Measurements from ENCODE around the gene KIF23. TPM values are rescaled to one million over a fixed set of nuclear protein-coding genes. Genes with fewer than 3 reads are reported as not detected.
A peak's percentile ranks its signal among the peaks of the same experiment; 100 is the strongest.

Gene KIF23
- total RNA-seq, 1 donor from 2014 or later = 37.8 TPM

- TF ChIP-seq CTCF (IDR thresholded peaks at IDR 0.05; ENCODE audit: unreplicated experiment) = no peak
- Mint-ChIP-seq H3K9me3 (no peaks in the 10 kb centered on the region), H3K4me3 (no peak overlapping the region), H3K27ac (peak overlapping the region; percentile 83), H3K4me1 (peaks cover 42% of the 10 kb centered on the region), H3K27me3 (ENCODE audit: low read depth) (no peaks in the 10 kb centered on the region), H3K36me3 (no peaks in the 10 kb centered on the region)
- DNase-seq (ENCODE audit: low spot score in 2 of 2, unreplicated experiment in 2 of 2) = no peak
These were observed 22.9 kb upstream of the KIF23 start for GRCh38 chr15:69391046-69391757.

GRCh38 chr15:69392352-69392751 lies 21.8 kb upstream of the KIF23 start:
- no peak for DNase-seq (ENCODE audit: low spot score in 2 of 2, unreplicated experiment in 2 of 2)
- Mint-ChIP-seq H3K27ac (no peak overlapping the region), H3K9me3 (no peaks in the 10 kb centered on the region), H3K4me1 (peaks cover 42% of the 10 kb centered on the region), H3K27me3 (ENCODE audit: low read depth) (no peaks in the 10 kb centered on the region), H3K4me3 (no peak overlapping the region), H3K36me3 (no peaks in the 10 kb centered on the region)
- no peak for TF ChIP-seq CTCF (IDR thresholded peaks at IDR 0.05; ENCODE audit: unreplicated experiment)

- no peak for DNase-seq (ENCODE audit: low spot score in 2 of 2, unreplicated experiment in 2 of 2)
- H3K4me1 Mint-ChIP-seq = peaks cover 36% of the 10 kb centered on the region
- TF ChIP-seq CTCF (IDR thresholded peaks at IDR 0.05; ENCODE audit: unreplicated experiment) = no peak
- H3K27me3 Mint-ChIP-seq (ENCODE audit: low read depth) = no peaks in the 10 kb centered on the region
- H3K27ac Mint-ChIP-seq = peak overlapping the region; percentile 21
- no peak overlapping the region for H3K4me3 Mint-ChIP-seq
- H3K36me3 Mint-ChIP-seq = no peaks in the 10 kb centered on the region
- H3K9me3 Mint-ChIP-seq = no peaks in the 10 kb centered on the region
These were observed 20.2 kb upstream of the KIF23 start for GRCh38 chr15:69393831-69394491.

GRCh38 chr15:69394556-69395282 lies 19.4 kb upstream of the KIF23 start:
- H3K36me3 Mint-ChIP-seq = no peaks in the 10 kb centered on the region
- DNase-seq (ENCODE audit: low spot score in 2 of 2, unreplicated experiment in 2 of 2) = peak; percentile 79 to 96
- TF ChIP-seq CTCF (IDR thresholded peaks at IDR 0.05; ENCODE audit: unreplicated experiment) = peak; percentile 97
- peaks cover 36% of the 10 kb centered on the region for H3K4me1 Mint-ChIP-seq
- H3K27me3 Mint-ChIP-seq (ENCODE audit: low read depth) = no peaks in the 10 kb centered on the region
- no peaks in the 10 kb centered on the region for H3K9me3 Mint-ChIP-seq
- peak overlapping the region; percentile 15 for H3K27ac Mint-ChIP-seq
- no peak overlapping the region for H3K4me3 Mint-ChIP-seq

DNA sequence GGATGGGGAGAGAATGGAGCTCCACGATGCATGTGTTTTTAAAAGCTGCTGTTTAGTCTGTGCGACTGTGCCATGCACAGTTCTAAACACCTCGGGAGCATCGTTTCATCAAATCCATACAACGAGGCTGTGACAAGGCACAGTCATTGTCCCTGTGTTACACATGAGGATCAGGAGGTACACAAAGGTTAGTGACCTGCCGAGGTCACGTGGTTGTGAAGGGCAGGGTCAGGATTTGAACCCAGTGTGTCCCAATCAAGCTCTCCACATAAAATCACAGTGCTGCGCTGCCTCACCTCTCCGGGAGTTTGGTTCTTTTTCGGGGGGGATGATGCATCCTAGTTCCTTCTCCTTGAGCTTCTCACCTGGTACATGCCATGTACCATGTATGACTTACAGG lies 18.7 kb upstream of the KIF23 start:
- Mint-ChIP-seq H3K27me3 (ENCODE audit: low read depth) (no peaks in the 10 kb centered on the region), H3K9me3 (no peaks in the 10 kb centered on the region), H3K4me1 (peaks cover 34% of the 10 kb centered on the region), H3K36me3 (no peaks in the 10 kb centered on the region), H3K27ac (no peak overlapping the region), H3K4me3 (no peak overlapping the region)
- DNase-seq (ENCODE audit: low spot score in 2 of 2, unreplicated experiment in 2 of 2) = no peak
- TF ChIP-seq CTCF (IDR thresholded peaks at IDR 0.05; ENCODE audit: unreplicated experiment) = no peak
